Measurements from ENCODE around the gene BAAT. TPM values are rescaled to one million over a fixed set of nuclear protein-coding genes. Genes with fewer than 3 reads are reported as not detected.

Gene BAAT
- total RNA-seq, 1 donor = under 0.01 TPM

GRCh38 chr9:101326501-101326900, 58.3 kb downstream of the BAAT start:
- TF ChIP-seq CTCF (IDR thresholded peaks at IDR 0.05; ENCODE audit: extremely low read depth, low read depth, low read length) = no peak
- no peaks in the 10 kb centered on the region for H4K20me1 ChIP-seq (ENCODE audit: insufficient read depth, low read length)
- H2AFZ ChIP-seq (ENCODE audit: low read length) = no peak overlapping the region
- no peaks in the 10 kb centered on the region for H3K27me3 ChIP-seq (ENCODE audit: insufficient read depth, low read length)
- no peaks in the 10 kb centered on the region for H3K4me1 ChIP-seq (ENCODE audit: insufficient read depth, low read length)
- H3K4me3 ChIP-seq (ENCODE audit: insufficient read depth, low read length) = no peak overlapping the region
- H3K4me2 ChIP-seq (ENCODE audit: insufficient read depth, low read length) = no peak overlapping the region
- H3K79me2 ChIP-seq (ENCODE audit: insufficient read depth, low read length) = no peaks in the 10 kb centered on the region
- H3K27ac ChIP-seq (ENCODE audit: low read depth, low read length) = no peak overlapping the region
- no peaks in the 10 kb centered on the region for H3K9me3 ChIP-seq (ENCODE audit: low read depth, low read length)
- no peaks in the 10 kb centered on the region for H3K36me3 ChIP-seq (ENCODE audit: insufficient read depth, low read length)
- DNase-seq (ENCODE audit: insufficient read length, low spot score, missing footprints) = no peak

- no peaks in the 10 kb centered on the region for H3K9me3 ChIP-seq (ENCODE audit: low read depth, low read length)
- no peak overlapping the region for H3K4me2 ChIP-seq (ENCODE audit: insufficient read depth, low read length)
- no peaks in the 10 kb centered on the region for H3K36me3 ChIP-seq (ENCODE audit: insufficient read depth, low read length)
- H3K79me2 ChIP-seq (ENCODE audit: insufficient read depth, low read length) = no peaks in the 10 kb centered on the region
- no peaks in the 10 kb centered on the region for H3K4me1 ChIP-seq (ENCODE audit: insufficient read depth, low read length)
- no peak for DNase-seq (ENCODE audit: insufficient read length, low spot score, missing footprints)
- no peak overlapping the region for H2AFZ ChIP-seq (ENCODE audit: low read length)
- H3K4me3 ChIP-seq (ENCODE audit: insufficient read depth, low read length) = no peak overlapping the region
- TF ChIP-seq CTCF (IDR thresholded peaks at IDR 0.05; ENCODE audit: extremely low read depth, low read depth, low read length) = no peak
- H3K27ac ChIP-seq (ENCODE audit: low read depth, low read length) = no peak overlapping the region
- H3K27me3 ChIP-seq (ENCODE audit: insufficient read depth, low read length) = no peaks in the 10 kb centered on the region
- H4K20me1 ChIP-seq (ENCODE audit: insufficient read depth, low read length) = no peaks in the 10 kb centered on the region
These were observed 58.8 kb downstream of the BAAT start for GRCh38 chr9:101326035-101326434.

DNA sequence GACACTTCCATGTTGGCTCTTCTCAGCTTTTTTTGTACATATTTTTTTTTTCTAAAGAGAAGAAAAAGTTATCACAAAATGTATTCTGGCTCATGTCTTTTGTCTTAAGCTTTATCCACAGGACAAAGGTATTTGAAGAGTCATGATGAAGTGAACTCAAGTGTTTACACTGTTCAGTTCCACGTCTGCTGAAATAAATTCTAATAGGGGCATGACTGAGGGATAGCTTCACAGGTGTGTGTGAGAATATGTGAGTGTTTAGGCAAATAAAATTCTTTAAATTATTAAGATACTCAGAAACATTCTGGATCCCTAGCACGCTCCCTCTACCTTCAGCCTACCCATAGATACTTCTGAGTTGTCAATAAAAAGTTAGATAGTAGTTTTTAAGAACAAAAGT, 59.8 kb downstream of the BAAT start:
- Histone ChIP-seq H3K79me2 (ENCODE audit: insufficient read depth, low read length) (no peaks in the 10 kb centered on the region), H3K9me3 (ENCODE audit: low read depth, low read length) (no peaks in the 10 kb centered on the region), H3K27me3 (ENCODE audit: insufficient read depth, low read length) (no peaks in the 10 kb centered on the region), H3K4me1 (ENCODE audit: insufficient read depth, low read length) (no peaks in the 10 kb centered on the region), H3K36me3 (ENCODE audit: insufficient read depth, low read length) (no peaks in the 10 kb centered on the region), H3K27ac (ENCODE audit: low read depth, low read length) (no peak overlapping the region), H4K20me1 (ENCODE audit: insufficient read depth, low read length) (no peaks in the 10 kb centered on the region), H3K4me2 (ENCODE audit: insufficient read depth, low read length) (no peak overlapping the region), H3K4me3 (ENCODE audit: insufficient read depth, low read length) (no peak overlapping the region), H2AFZ (ENCODE audit: low read length) (no peak overlapping the region)
- TF ChIP-seq CTCF (IDR thresholded peaks at IDR 0.05; ENCODE audit: extremely low read depth, low read depth, low read length) = no peak
- no peak for DNase-seq (ENCODE audit: insufficient read length, low spot score, missing footprints)

DNA sequence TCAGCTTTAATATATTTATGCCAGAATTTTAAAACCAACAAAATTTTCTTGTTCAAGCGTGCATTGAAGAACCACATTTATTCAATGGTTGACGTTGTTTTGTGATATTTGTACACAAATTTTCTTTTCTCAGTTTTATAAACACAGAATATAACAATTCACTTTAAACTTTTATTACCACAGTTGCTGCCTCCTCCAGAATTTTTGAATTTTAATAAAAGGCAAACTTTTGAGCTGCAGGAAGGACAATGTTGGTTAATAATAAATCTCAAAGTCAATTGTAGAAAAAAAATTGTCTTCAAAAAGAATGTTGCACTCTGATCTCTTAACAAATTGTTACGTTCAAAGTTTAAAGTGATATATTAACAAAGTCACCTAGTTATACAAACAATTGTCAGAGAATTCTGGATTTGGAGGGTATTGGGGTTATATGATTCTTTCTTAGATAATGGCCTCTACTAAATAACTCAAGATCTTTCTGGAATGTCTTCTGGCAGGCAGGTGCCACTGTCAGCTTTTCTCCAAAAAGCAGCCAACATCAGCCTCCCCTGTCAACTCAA, 60.5 kb downstream of the BAAT start:
- no peak for DNase-seq (ENCODE audit: insufficient read length, low spot score, missing footprints)
- no peak overlapping the region for H3K4me3 ChIP-seq (ENCODE audit: insufficient read depth, low read length)
- no peak for TF ChIP-seq CTCF (IDR thresholded peaks at IDR 0.05; ENCODE audit: extremely low read depth, low read depth, low read length)
- no peaks in the 10 kb centered on the region for H3K9me3 ChIP-seq (ENCODE audit: low read depth, low read length)
- no peak overlapping the region for H3K27ac ChIP-seq (ENCODE audit: low read depth, low read length)
- H3K79me2 ChIP-seq (ENCODE audit: insufficient read depth, low read length) = no peaks in the 10 kb centered on the region
- no peak overlapping the region for H3K4me2 ChIP-seq (ENCODE audit: insufficient read depth, low read length)
- H3K27me3 ChIP-seq (ENCODE audit: insufficient read depth, low read length) = no peaks in the 10 kb centered on the region
- H2AFZ ChIP-seq (ENCODE audit: low read length) = no peak overlapping the region
- H3K36me3 ChIP-seq (ENCODE audit: insufficient read depth, low read length) = no peaks in the 10 kb centered on the region
- H3K4me1 ChIP-seq (ENCODE audit: insufficient read depth, low read length) = no peaks in the 10 kb centered on the region
- H4K20me1 ChIP-seq (ENCODE audit: insufficient read depth, low read length) = no peaks in the 10 kb centered on the region
